GM12801 (cell line): Measurements from ENCODE around the gene OTUB1.

Experiments
- CTCF ChIP-seq: IDR thresholded peaks from one replicate; pipeline ENCODE4 v1.5.1; 2011; ENCODE audit warnings: control low read depth; ENCODE audit not compliant: insufficient read length; ENCODE audit errors: extremely low read depth

Gene OTUB1, protein sequence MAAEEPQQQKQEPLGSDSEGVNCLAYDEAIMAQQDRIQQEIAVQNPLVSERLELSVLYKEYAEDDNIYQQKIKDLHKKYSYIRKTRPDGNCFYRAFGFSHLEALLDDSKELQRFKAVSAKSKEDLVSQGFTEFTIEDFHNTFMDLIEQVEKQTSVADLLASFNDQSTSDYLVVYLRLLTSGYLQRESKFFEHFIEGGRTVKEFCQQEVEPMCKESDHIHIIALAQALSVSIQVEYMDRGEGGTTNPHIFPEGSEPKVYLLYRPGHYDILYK

GRCh38 chr11:63986156-63986931 lies at the start of gene OTUB1:
Gene OTUB1 (plus strand): TSS chr11:63986438. CDS start chr11:63986457, 19 bp downstream.
- no peak for TF ChIP-seq CTCF

GRCh38 chr11:63937713-63938478 lies 48.3 kb upstream of the OTUB1 start:
- TF ChIP-seq CTCF, result no peak

GRCh38 chr11:63938479-63939396 lies 47.5 kb upstream of the OTUB1 start, which contains the start of gene NAA40:
Gene NAA40 (plus strand): TSS chr11:63939002. CDS start chr11:63939097, 95 bp downstream.
- no peak for TF ChIP-seq CTCF

DNA sequence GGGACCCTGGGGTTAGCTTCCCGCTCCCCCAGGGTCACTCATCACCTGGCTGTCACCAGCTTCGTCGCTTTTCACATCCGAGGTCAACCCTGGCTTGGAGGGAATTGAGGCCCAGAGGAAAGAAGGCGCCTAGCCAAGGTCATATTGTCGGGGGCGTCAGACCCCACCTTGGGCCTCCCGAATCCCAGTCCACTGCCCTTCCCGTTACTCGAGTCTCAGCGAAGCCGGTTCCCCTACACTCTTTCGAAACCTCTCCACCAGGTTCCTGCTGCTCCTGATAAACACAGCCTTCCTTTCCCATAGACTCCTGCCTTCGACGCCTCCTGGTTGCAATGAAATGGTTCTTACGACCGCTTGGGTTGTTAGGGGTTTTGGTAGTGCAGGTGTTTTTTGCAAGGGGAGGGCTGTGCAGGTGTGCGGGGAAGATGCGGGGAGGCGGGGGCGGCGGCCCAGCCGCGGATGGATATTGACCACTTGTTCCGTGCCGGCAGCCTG lies 46.8 kb upstream of the OTUB1 start:
- no peak for TF ChIP-seq CTCF

GRCh38 chr11:63940786-63941185 lies 45.5 kb upstream of the OTUB1 start:
- no peak for TF ChIP-seq CTCF

DNA sequence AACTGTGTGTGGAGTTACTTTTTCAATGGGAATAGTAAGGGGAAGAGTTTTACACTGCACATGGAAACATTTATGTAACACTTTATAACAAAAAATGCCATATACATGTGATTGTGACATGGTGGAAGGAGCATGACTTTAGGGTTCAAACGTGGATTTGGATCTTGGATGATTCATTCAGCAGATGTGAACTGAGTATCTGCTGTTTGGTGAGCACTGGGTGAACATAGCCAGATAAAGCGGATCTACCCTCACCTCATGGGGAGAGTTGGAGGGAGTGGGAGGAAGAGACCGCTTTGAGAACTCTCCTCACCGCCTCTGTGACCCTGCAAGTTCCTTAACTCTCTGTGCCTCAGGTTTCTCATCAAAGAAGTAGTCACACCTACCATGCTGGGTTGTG lies 44.3 kb upstream of the OTUB1 start:
- no peak for TF ChIP-seq CTCF
